GM11168 (cell line): ENCODE measurements around the gene CAPSL.
"Not testable (repeated sequence)": the region's sequence is repeated elsewhere in the genome, so short reads cannot be mapped to it uniquely, and the experiment has no call there.

Experiments used
- in situ Hi-C: fragments of 300-500 bp; cut with MboI; formaldehyde crosslinking; loops from one replicate; pipeline ENCODE4 v1.12.0; 2022; ENCODE audit warnings: low sequenced_read_pairs; ENCODE audit not compliant: unreplicated experiment

Gene CAPSL

GRCh38 chr5:35919191-35919590 is 19.2 kb downstream of the CAPSL start:
- in situ Hi-C loops: no loop called here

GRCh38 chr5:35908814-35909213 is 29.6 kb downstream of the CAPSL start:
- in situ Hi-C loops: no loop called here

DNA sequence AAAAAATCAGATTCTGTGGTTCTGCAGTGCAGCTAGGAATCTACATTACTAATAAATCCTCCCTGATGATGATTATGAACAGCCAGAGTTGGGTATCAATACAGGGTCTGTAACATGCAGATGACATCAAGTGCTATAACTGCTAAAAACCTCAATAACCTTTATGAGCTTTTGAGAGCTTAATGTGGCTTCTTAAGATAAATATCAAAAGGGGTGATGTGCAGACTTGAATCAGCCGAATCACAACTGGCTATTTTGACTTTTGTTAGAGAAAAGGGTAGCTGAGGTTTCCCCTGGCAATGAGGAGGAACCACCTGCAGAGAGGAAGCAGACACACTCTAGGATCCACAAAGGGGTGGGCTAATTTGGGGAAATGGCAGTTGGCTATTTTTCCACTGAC is 30.2 kb downstream of the CAPSL start:
- in situ Hi-C loops: no loop called here

DNA sequence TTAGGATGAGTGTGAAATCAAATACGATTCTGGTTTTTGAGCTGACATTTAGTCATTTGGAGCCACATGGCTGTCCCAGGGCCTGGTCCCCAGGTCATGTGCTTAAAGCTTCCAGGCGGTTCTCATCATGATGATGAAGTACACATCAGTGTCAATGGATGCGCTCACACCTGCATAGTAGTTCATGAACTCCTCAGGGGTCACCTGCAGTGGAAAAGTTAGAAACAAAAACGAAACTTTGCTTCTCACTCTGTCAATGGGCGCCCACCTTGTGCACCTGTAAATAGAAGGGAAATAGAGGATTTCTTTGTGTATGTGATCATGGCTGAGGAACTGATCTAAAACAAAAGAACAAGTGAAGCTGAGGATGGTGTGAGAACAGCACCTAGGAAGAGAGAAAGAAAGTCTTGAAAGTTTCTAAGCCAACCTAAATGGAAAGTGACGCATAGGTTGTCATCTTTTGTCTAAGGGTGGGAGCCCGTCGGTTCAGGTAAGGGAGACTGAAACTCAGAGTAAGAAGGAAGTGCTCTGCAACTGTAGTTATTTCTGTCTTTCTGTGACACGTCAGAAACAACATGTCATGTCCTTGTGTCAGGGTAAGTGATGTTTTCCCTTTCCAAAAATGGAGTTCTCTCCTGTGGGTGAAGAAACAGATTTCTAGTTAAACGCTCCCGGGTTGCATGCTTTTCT is 33.8 kb downstream of the CAPSL start:
- in situ Hi-C loops: no loop called here

DNA sequence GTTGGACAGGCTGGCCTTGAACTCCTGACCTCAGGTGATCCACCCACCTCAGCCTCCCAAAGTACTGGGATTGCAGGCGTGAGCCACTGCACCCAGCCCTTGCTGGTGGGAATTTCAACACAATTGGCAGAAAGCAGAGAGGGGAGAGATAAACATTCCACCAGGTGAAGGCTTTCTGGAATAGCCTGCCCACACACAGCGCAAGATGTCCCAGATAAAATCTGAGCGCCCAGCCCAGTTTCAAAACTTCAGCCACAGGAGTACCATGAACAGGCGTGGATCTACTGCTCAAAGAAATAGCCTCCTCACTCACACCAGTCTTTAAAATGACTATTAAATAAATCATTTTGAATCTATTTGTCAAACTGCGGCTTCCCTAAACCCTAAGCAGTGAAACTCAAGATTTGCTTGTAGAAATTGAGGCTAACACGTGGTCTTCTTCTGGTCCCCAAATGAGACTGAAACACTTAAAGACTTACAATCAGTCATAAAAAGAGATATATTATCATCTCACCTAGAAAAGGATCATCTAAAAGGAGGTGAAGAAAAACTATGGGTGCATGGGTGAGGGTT is 34.7 kb downstream of the CAPSL start:
- in situ Hi-C loops: no loop called here

DNA sequence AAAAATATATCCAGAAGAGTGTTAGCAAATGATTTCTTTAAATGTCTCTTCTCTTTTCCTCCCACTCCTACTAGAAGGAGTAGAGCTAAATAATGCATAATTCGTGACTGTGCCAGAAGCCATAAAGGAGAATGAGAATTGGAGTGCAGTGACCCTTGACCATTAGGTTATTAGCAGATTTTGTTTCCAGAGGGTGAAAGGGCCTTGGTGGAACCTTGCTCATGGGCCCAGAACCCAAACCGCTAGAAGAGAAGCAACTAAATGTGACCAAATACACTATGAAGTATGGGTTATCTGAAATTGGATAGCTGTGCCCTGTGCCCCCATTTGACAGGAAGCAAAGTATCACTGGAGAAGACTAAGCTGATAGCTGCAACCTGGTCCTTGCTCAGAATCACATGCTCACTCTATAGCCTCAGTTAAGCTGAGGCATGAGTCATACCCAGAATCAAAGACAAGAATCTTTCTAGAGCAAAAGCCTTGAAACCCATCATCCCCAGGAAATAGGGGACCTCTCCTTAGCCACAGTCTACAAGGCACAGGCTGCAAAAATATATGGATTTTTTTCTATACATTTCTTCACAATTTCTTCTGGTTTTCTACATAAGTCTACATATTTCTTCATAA is 36.3 kb downstream of the CAPSL start:
- in situ Hi-C loops: no loop called here

DNA sequence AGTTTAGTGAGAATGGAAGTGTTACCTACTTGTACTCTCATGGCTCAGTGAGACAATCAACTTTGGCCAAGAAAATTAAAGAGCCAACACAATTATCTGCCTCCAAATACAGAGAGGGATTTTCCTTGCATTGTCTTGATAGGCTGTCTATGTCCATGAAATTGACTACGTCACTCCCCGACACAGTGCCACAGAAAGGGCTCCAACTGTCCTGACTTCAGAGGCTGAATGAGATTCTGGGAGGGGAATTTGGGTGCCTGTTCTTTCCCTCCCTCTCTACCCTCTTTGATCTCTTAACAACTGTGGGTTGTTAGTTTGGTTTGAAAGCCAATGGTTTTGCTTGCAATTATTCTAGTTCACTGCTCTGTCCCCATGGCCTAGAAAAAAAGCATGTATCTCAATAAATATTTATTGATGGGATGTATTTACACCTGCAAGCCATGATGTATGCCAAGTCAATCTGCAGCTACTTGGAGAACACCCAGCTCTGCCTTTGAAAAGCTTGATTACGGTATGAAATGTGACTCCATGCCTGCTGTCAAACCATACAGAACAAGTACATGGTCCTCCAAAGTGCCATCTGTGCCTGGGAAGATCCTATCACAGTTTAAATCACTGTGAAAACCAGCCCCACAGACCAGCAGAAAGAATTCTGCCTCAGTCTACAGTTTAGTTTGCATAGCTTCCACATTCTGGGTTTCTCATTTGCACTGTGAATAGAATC is 37.3 kb downstream of the CAPSL start:
- in situ Hi-C loops: no loop called here

- in situ Hi-C loops: no loop called here
These were observed 38.6 kb downstream of the CAPSL start for GRCh38 chr5:35899800-35900199.

- in situ Hi-C loops: no loop called here
These were observed 39.3 kb downstream of the CAPSL start for GRCh38 chr5:35898952-35899660.

GRCh38 chr5:35894131-35894530 is 44.3 kb downstream of the CAPSL start:
- in situ Hi-C loops: no loop called here

GRCh38 chr5:35892799-35893198 is 45.6 kb downstream of the CAPSL start:
- in situ Hi-C loops: not testable (repeated sequence)

DNA sequence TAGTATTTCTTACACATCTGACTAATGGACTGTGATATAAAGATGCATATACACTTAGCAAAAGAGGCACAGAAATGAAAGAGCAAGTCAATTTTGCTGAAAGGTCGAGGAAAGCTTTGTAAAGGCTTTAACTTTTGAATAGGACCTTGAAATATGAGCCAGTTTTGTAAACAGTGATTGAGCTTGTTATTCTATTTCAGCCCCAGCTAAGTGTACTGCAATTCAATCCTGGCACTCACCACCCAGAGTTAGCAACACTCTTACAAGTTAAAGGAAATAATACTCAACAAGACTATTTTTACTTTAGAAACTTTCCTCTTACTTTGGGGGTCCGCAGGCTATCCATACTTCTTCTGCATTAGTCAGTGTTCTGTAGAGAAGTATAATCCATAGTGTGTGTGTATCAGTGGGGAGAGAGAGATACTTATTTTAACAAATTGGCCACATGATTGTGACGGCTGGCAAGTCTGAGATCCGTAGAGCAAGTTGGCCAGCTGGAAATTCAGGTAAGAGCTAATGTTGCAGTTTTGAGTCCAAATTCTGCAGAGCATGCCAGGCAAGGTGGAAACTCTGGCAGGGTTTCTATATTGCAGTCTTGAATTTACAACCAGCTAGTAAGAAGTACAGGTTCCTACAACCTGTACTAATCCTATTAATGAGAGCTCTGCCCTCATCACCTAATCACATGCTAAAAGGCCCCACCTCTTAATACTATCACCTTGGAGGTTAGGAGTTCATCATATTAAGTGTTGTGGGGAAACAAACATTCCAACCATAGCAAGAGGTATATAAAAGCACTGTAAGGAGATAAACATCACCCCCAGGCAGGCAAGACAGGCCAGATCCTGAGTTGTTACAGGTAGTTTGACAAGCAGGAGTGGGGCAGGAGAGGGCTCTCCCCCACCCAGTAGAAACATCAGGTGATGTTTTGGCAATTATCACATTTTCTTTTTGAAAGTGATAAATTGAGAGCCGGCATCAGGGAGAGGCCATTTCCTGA is 48.1 kb downstream of the CAPSL start:
- in situ Hi-C loops: no loop called here

DNA sequence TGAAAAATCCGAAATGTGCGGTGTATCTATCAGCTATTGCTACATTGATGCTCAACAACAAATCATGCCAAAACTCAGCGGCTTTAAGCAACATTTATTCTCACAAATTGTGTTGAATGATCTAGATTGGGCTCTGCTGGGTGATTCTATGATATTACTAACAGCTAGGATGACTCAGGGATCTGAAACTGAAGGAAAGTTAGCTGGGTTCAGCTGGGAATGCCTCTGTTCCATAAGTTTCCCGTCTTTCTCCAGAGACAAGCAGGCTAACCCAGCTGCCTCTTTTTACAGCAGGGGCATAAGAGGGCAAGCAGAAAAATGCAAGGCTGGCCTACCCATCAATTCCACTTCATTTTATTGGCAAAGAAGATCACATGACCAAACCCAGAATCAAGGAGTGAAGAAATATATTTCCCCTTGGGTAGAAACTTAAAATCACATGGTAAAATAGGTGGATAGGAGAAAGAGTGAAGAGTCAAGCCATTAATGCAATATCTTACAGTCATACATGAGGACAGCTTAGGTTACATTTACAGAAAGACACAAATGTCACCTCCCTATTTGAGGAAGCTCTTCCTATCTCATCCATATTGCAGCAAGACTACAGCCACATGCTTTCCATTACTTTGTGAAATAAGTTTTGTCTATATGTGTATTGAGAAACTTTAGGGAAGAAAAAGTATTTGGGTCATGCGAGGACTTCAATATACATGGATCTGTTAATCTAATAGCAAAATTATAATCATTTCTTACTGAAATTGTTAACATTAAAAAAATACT is 50.9 kb downstream of the CAPSL start:
- in situ Hi-C loops: no loop called here

- in situ Hi-C loops: no loop called here
These were observed 52.0 kb downstream of the CAPSL start for GRCh38 chr5:35886381-35886780.

DNA sequence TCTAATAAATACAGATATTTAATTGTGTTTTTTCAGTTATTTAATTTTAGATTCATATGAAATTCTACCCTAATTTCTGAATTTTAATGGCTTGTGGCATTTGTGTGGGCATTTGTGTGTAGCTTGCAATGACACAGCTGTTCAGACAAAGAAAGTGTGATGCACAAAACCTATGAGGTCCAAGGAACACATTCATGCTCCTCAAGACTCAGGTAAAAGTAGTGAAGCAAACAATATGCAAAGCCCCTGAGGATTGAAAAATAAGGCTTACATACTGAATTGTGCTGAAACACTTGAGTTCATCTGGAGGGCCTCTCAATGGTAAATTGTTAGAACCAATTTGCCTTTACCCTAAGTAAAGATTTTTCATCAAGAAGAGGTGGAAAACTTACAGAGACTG is 53.6 kb downstream of the CAPSL start:
- in situ Hi-C loops: no loop called here

DNA sequence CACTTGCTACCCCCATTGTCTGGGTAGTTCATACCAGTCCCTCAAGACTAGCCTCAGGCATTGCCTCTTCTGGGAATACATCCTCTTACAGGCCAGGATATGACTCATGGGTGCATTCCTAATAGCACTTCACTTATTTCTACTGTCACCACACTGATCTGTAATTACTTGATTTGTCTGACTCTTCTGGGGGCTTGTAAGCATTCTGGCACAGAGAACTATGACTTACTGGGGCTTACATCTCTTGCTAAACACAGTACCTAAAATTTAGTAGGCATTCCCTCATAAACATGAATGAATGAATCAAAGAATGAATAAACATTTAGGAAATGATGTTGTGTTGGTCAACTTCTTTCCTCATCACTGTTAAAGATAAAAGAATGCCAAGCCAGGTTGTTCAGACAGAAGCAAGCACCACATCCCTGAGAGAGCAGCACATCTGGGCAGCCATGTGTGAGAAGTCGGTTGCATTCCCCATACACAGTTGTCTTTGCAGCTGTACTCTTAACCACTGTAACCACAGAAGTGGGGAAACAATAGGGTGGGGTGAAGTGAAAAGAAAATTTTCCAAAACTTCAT is 54.1 kb downstream of the CAPSL start:
- in situ Hi-C loops: no loop called here

GRCh38 chr5:35881758-35882157 is 56.7 kb downstream of the CAPSL start:
- in situ Hi-C loops: no loop called here

GRCh38 chr5:35880156-35880555 is 58.3 kb downstream of the CAPSL start:
- in situ Hi-C loops: no loop called here
